H1 (cell line): ENCODE data around the gene ARMH3. TPM values are rescaled to one million over a fixed set of nuclear protein-coding genes. Genes with fewer than 3 reads are reported as not detected.

Experiments used
- ATF2 ChIP-seq: IDR thresholded peaks from 2 replicates; pipeline ENCODE4 v1.6.1; 2012; ENCODE audit warnings: low read length, inconsistent platforms
- CBX5 ChIP-seq: fragments of 300-800, 300-1000 bp; sonication (generic); IDR thresholded peaks from 2 replicates; pipeline ENCODE4 v1.7.1; 2016; ENCODE audit warnings: antibody characterized with exemption, low read length, low read depth
- CHD1 ChIP-seq: IDR thresholded peaks from 2 replicates; pipeline ENCODE4 v1.6.1; 2012; ENCODE audit warnings: low read depth, low read length, improper control_type of control experiment
- E2F6 ChIP-seq: IDR thresholded peaks from 2 replicates; pipeline ENCODE4 v1.6.1; 2012; ENCODE audit warnings: inconsistent platforms
- EP300 ChIP-seq, 2 experiments: IDR thresholded peaks; 1 replicate in 1 of 2; 2 replicates in 1 of 2; pipeline ENCODE4 v1.6.1; 2011 to 2012; ENCODE audit warnings: low read depth in 2 of 2, low read length in 2 of 2, mild to moderate bottlenecking in 2 of 2, borderline replicate concordance in 1 of 2, inconsistent platforms in 1 of 2, moderate library complexity in 1 of 2
- EZH2 ChIP-seq: fragments of 200-600 bp; sonication (generic); IDR thresholded peaks from 2 replicates; pipeline ENCODE4 v1.7.1; 2012; ENCODE audit warnings: low read depth, mild to moderate bottlenecking, moderate library complexity, low read length, inconsistent platforms; ENCODE audit not compliant: severe bottlenecking
- GABPA ChIP-seq: IDR thresholded peaks from 2 replicates; pipeline ENCODE4 v1.6.1; 2011; ENCODE audit warnings: mild to moderate bottlenecking, low read length, moderate library complexity, borderline replicate concordance; ENCODE audit not compliant: insufficient read depth
- HDAC2 ChIP-seq, 2 experiments: fragments of 300-600 bp in 1 of 2; sonication (generic) in 1 of 2; IDR thresholded peaks; 2 replicates each; pipeline ENCODE4 v1.6.1; 2011 to 2012; ENCODE audit warnings: low read depth in 2 of 2, low read length in 2 of 2, mild to moderate bottlenecking in 2 of 2, moderate library complexity in 2 of 2, borderline replicate concordance in 1 of 2, inconsistent platforms in 1 of 2
- HDAC6 ChIP-seq: IDR thresholded peaks from one replicate; pipeline ENCODE4 v1.7.1; 2012; ENCODE audit warnings: low read depth, mild to moderate bottlenecking, inconsistent platforms, low read length, moderate library complexity
- KDM4A ChIP-seq: IDR thresholded peaks from one replicate; pipeline ENCODE4 v1.7.1; 2012; ENCODE audit warnings: low read depth, mild to moderate bottlenecking, moderate library complexity, low read length, inconsistent platforms; ENCODE audit not compliant: severe bottlenecking
- MAFK ChIP-seq: IDR thresholded peaks from 2 replicates; pipeline ENCODE4 v1.6.1; 2012; ENCODE audit warnings: low read depth, mild to moderate bottlenecking, improper control_type of control experiment, low read length
- PHF8 ChIP-seq: fragments of 200-600 bp; sonication (generic); conservative IDR thresholded peaks from 2 replicates; pipeline ENCODE4 v1.7.1; 2012; ENCODE audit warnings: low read depth, mild to moderate bottlenecking, inconsistent platforms, low read length, moderate library complexity
- RBBP5 ChIP-seq: IDR thresholded peaks from 2 replicates; pipeline ENCODE4 v1.7.1; 2012; ENCODE audit warnings: low read depth, mild to moderate bottlenecking, inconsistent platforms, low read length, moderate library complexity, borderline replicate concordance
- RNF2 ChIP-seq: fragments of 200-900, 300-1000 bp; sonication (generic); IDR thresholded peaks from 2 replicates; pipeline ENCODE4 v1.7.1; 2016; ENCODE audit warnings: borderline replicate concordance, low read depth, mild to moderate bottlenecking, antibody characterized with exemption, low read length; ENCODE audit not compliant: poor library complexity, severe bottlenecking; ENCODE audit errors: missing control alignments
- SAP30 ChIP-seq: fragments of 300-600 bp; sonication (generic); IDR thresholded peaks from 2 replicates; pipeline ENCODE4 v1.7.1; 2012; ENCODE audit warnings: low read length, moderate library complexity, mild to moderate bottlenecking, inconsistent platforms; ENCODE audit not compliant: insufficient read depth, insufficient replicate concordance
- SIRT6 ChIP-seq: IDR thresholded peaks from one replicate; pipeline ENCODE4 v1.7.1; 2012; ENCODE audit warnings: low read length, inconsistent platforms
- SP1 ChIP-seq: IDR thresholded peaks from 2 replicates; pipeline ENCODE4 v1.6.1; 2011; ENCODE audit warnings: low read depth, low read length
- TAF1 ChIP-seq: IDR thresholded peaks from 2 replicates; pipeline ENCODE4 v1.6.1; 2011; ENCODE audit warnings: mild to moderate bottlenecking, low read depth, low read length
- TBP ChIP-seq: IDR thresholded peaks from 2 replicates; pipeline ENCODE4 v1.6.1; 2011; ENCODE audit warnings: low read depth, low read length, improper control_type of control experiment
- polyA plus RNA-seq, 7 experiments: library from polyadenylated mRNA; depleted of rRNA in 3 of 7; stranded (reverse) in 5 of 7; unstranded in 2 of 7; fragments of >200 nt in 5 of 7; fragments of 200-250 nt in 2 of 7; gene quantifications; 1 replicate in 5 of 7; 2 replicates in 1 of 7; 4 replicates in 1 of 7; pipeline versions ENCODE4 v1.2.1 to v1.2.3, GENCODE V29; 2011 to 2013; ENCODE audit warnings: missing spikeins in 2 of 7, mixed read lengths in 2 of 7
- total RNA-seq: library from RNA; stranded (reverse); fragmentation: NEBNext Ultra II Directional; extraction: Animal tissue kit (Norgen Biotek cat#: 25700); gene quantifications from 2 replicates; pipeline ENCODE4 v1.2.1, GENCODE V29; 2021

Gene ARMH3
- total and polyA plus RNA-seq, 2 of the 8 experiments (the other 6 are each of a cell fraction or from before 2014, with no cell fraction given) = 11.6 to 18.3 TPM

- no peak for TF ChIP-seq GABPA
- TF ChIP-seq TBP = 0 out of 2 replicates have a peak, but pooled peaks have one; percentile 32
- TF ChIP-seq SP1 = peak; percentile 83
- TF ChIP-seq TAF1 = no peak; the same call in 1 of the 2 replicates
- TF ChIP-seq HDAC6 = no peak
- no peak for TF ChIP-seq RNF2
- peak; percentile 83 for TF ChIP-seq KDM4A
- peak; percentile 88 to 98; a peak in 2 of 4 replicates for TF ChIP-seq HDAC2 (IDR thresholded peaks at IDR 0.05; ENCODE audit: borderline replicate concordance in 1 of 2, low read depth in 2 of 2, low read length in 2 of 2)
- no peak for TF ChIP-seq EZH2
- TF ChIP-seq E2F6 = no peak
- no peak for TF ChIP-seq SIRT6
- no peak for TF ChIP-seq MAFK
- peak; percentile 73 for TF ChIP-seq PHF8
- TF ChIP-seq CHD1 = no peak
- peak; percentile 98 for TF ChIP-seq RBBP5
- TF ChIP-seq EP300 (IDR thresholded peaks at IDR 0.05; ENCODE audit: borderline replicate concordance in 1 of 2, low read depth in 2 of 2, low read length in 2 of 2) = 0 out of 3 replicates have a peak, but pooled peaks of 1 of the 2 experiments have one; percentile 15
- no peak; the same call in 1 of the 2 replicates for TF ChIP-seq ATF2
- peak; percentile 15 for TF ChIP-seq SAP30
- no peak for TF ChIP-seq CBX5
Measured at GRCh38 chr10:102055647-102056419, at the start of gene ARMH3 (continued).
